Progenitor cell of endocrine pancreas (in vitro differentiated cells): ENCODE data around the gene KANK3. TPM values are rescaled to one million over a fixed set of nuclear protein-coding genes. Genes with fewer than 3 reads are reported as not detected.

Source experiments
- microRNA-seq: library from miRNA; unstranded; fragments of <30 nt; microRNA quantifications from one replicate; pipeline ENCODE4 v1.1.0, GENCODE V29; 2020; ENCODE audit warnings: borderline number of aligned reads; ENCODE audit not compliant: unreplicated experiment
- total RNA-seq: library from RNA; stranded (reverse); gene quantifications from 2 replicates; pipeline ENCODE4 v1.2.1, GENCODE V29; 2021

KANK3 gene
- total RNA-seq, 1 donor from 2014 or later, result 0.36 TPM

Small RNA genes within 50 kb of the gene (microRNA-seq; reads per million reads assigned to microRNA genes)
- gene MIR4999, result 2.4 reads per million

Other genes with a start within 250 kb of the KANK3 start
- gene FBN3, start 193.7 kb downstream of the KANK3 start, total RNA-seq, result 121 and 122 TPM in 2 replicates
- gene CERS4, start 133.9 kb downstream of the KANK3 start, total RNA-seq, result 67.5 and 78.4 TPM in 2 replicates
- gene CD320, start 34.9 kb downstream of the KANK3 start, total RNA-seq, result 59.7 and 63.1 TPM in 2 replicates
- gene NDUFA7, start 21.9 kb downstream of the KANK3 start, total RNA-seq, result 46.3 and 55.3 TPM in 2 replicates
- 1,546 and 1,552 TPM in 2 replicates for gene RPS28, start 21.8 kb downstream of the KANK3 start, total RNA-seq
- gene ANGPTL4, start 20.9 kb upstream of the KANK3 start, total RNA-seq, result 0.77 and 1.1 TPM in 2 replicates
- gene RAB11B, start 47.1 kb upstream of the KANK3 start, total RNA-seq, result 180 and 191 TPM in 2 replicates
- 21.3 and 23.0 TPM in 2 replicates for gene MARCHF2, start 70.0 kb upstream of the KANK3 start, total RNA-seq
- gene HNRNPM, start 101.7 kb upstream of the KANK3 start, total RNA-seq, result 320 and 333 TPM in 2 replicates
- 0.89 and 1.3 TPM in 2 replicates for gene PRAM1, start 159.4 kb upstream of the KANK3 start, total RNA-seq
- 31.5 and 37.7 TPM in 2 replicates for gene ZNF414, start 170.9 kb upstream of the KANK3 start, total RNA-seq
- gene MYO1F, start 234.2 kb upstream of the KANK3 start, total RNA-seq, result 0.16 and 0.55 TPM in 2 replicates